Activated CD4-positive, CD25-positive, alpha-beta regulatory T cell treated with anti-CD3 and anti-CD28 coated beads, Interleukin-2, amount 50 U/mL, for 16 hours (primary cell): ENCODE measurements around the gene SKIC2.
"Not testable (repeated sequence)": the region's sequence is repeated elsewhere in the genome, so short reads cannot be mapped to it uniquely, and the experiment has no call there.

Experiments used
- DNase-seq: peaks from one replicate; pipeline ENCODE4 v3.0.0-alpha.2; 2020; ENCODE audit warnings: low read depth, low spot score

SKIC2 gene

DNA sequence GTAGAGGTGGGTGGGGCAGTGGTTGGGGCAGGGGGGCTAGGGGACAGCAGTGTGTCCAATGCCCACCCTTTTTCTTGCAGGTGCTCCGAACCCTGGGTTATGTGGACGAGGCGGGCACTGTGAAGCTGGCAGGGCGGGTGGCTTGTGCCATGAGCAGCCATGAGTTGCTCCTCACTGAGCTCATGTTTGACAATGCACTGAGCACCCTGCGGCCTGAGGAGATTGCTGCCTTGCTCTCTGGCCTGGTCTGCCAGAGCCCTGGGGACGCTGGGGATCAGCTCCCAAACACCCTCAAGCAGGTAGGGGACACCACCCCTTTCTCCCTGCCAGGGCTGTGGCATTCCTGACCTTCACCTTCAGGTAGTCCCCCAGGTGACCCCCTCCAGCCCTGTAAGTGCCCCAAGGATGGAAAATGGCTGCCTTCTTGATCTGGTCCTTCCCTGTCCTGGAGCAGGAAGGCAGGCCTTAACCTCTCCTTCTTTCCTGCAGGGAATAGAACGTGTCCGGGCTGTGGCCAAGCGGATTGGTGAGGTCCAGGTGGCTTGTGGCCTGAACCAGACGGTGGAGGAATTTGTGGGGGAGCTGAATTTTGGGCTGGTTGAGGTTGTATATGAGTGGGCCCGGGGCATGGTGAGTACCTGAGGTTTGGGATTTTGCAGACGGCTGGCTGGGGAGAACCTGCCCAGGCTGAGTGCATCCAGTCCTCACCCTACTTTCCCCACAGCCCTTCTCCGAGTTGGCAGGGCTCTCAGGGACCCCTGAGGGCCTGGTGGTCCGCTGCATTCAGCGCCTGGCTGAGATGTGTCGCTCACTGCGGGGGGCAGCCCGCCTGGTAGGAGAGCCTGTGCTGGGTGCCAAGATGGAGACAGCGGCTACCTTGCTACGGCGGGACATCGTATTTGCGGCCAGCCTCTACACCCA lies 10.1 kb downstream of the SKIC2 start:
- no peak for DNase-seq

GRCh38 chr6:31969712-31970603 lies 11.0 kb downstream of the SKIC2 start:
- DNase-seq, result no peak

- DNase-seq, result no peak
Observed at GRCh38 chr6:31970604-31971271, 11.8 kb downstream of the SKIC2 start.

DNA sequence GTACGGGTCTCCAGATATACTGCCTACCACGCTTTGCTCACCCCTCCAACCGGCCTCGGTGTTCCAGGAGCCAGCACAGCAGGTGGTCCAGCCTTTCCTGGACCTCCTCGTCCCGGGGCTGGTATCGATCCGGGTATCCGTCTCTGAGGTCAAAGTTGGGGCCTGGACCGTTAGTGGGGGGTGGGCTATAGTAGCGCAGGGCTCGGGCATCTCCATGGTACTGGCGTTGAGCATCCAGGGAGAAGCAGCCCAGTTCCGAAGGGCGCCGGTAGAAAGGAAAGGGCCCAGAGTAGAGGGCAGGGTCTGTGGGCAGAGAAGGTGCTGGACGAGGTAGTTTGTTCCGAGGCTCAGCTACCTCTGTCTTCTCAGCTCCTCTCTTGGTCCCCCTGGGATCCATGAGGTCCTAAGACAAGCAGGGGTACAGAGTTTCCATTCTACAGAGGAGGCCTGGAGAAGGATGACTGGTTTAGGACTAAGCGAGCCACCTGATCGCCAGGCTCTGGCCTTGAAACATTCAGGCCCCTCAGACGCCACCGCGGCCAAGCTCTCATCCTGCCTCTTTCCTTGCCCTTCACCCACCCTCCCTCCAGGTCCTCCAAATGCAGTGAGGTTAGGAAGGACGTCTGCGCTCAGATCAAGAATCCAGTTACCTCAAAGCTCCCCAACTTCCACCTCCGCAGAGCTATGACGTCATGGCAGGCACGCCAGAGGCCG lies 12.5 kb downstream of the SKIC2 start:
- no peak for DNase-seq

DNA sequence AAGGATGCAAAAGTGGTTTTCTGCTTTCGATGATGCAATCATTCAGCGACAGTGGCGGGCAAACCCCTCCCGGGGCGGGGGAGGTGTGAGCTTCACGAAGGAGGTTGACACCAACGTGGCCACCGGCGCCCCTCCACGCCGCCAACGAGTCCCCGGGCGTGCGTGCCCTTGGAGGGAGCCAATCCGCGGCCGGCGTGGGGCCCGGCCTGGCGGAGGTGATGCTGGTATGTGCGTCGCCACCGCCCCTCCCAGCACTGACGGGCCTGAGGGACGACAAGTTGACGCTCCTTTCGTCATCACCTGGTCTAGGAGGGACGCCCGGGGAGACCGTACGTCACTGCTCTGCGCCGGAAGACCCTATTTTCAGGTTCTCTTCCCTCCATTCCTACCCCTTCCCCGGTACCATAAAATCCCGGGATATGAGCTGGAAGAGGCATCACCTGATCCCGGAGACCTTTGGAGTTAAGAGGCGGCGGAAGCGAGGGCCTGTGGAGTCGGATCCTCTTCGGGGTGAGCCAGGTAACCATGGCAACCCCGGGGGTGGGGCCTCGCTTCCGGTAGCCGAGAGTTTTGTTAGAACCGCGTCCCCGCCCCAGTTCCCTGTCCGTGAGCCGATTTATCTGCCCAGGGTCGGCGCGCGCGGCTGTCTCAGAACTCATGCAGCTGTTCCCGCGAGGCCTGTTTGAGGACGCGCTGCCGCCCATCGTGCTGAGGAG lies 13.2 kb downstream of the SKIC2 start, which contains the start of gene DXO:
TSS of gene DXO (minus strand) at position 146 of the 716 bp plus-strand sequence. CDS start 463 bp downstream, outside the sequence.
- peak; percentile 99 for DNase-seq

GRCh38 chr6:31972709-31973350 lies 13.9 kb downstream of the SKIC2 start:
- DNase-seq, result no peak

- DNase-seq, result not testable (repeated sequence)
Observed at GRCh38 chr6:31976065-31976464, 17.1 kb downstream of the SKIC2 start.

DNA sequence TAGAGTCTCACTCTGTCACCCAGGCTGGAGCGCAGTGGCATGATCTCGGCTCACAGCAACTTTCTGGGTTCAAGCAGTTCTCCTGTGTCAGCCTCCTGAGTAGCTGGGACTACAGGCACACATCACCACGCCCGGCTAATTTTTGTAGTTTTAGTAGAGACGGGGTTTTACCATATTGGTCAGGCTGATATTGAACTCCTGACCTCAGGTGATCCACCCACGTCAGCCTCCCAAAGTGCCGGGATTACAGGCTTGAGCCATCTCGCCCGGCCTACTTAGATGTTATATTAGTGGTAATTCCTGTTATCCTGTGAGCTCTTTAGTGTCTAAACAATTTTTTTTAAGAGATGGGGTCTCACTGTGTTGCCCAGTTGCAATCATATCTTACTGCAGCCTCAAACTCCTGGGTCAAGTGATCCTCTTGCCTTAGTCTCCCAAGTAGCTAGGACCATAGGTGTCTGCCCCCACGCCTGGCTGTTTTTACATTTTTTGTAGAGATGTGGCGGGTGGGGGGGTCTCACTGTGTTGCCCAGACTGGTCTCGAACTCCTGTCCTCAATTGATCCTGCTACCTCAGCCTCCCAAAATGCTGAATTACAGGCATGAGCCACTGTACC lies 18.9 kb downstream of the SKIC2 start:
- DNase-seq, result no peak

DNA sequence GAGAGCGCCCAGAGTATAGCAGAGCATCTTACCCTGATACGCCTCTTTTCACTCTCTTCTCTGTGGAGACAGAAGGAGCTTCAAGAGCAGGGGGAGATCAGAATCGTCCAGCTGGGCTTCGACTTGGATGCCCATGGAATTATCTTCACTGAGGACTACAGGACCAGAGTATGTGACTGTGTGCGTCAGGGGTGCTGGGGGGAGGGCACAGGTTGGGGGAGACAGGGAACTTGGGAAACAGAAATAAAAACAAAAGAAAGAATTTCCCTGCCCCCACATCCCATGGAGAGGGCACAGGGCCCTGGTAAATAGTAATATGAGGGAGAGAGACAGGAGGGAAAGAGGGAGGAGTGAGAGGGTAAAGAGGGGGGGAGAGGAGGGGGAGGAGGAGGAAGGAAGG lies 19.9 kb downstream of the SKIC2 start:
- DNase-seq, result no peak

GRCh38 chr6:31979238-31979898 lies 20.4 kb downstream of the SKIC2 start:
- DNase-seq, result no peak

DNA sequence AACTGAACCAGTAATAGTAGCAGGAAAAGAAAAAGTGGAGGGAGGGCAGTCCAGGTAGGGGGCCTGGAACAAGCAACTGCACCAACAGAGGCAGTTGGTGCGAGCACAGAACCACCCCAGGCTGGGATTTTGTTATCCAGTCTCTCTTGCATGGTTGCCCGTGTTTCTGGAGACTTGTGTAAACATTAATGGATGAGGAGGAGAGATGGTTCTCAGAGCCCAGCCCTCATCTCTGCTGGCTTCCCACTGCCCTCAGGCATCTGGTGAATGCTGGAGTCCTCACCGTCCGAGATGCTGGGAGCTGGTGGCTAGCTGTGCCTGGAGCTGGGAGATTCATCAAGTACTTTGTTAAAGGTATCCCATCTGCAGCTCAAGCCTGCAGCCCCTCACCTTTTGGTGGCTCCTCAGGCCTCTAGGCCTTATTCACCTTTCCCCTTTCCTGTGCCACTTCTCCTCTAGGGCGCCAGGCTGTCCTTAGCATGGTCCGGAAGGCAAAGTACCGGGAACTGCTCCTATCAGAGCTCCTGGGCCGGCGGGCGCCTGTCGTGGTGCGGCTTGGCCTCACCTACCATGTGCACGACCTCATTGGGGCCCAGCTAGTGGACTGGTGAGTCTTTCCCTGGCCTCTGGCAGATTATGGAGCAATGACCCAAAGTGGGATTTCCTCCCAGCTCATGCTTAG lies 21.4 kb downstream of the SKIC2 start:
- not testable (repeated sequence) for DNase-seq

GRCh38 chr6:31980998-31981397 lies 22.0 kb downstream of the SKIC2 start:
- DNase-seq, result not testable (repeated sequence)

GRCh38 chr6:31981744-31982143 lies 22.8 kb downstream of the SKIC2 start, which contains the start of gene C4A:
Gene C4A (plus strand): TSS chr6:31982057. CDS start chr6:31982108, 51 bp downstream.
- not testable (repeated sequence) for DNase-seq

DNA sequence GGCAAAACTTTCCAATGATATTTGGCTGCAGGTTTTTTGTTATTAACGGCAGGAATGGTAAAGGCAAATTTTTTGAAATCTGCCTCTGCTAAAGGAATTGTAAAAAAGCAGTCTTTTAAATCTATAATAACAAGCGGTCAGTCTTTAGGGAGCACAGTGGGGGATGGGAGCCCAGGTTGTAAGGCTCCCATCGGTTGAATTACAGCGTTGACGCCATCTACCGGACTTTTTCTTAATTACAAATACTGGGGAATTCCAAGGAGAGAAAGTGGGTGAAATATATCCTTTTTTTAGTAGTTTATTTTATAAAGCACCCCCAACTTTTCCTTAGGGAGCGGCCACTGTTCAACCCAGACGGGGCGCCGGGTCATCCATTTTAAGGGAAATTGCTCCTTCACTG lies 30.4 kb downstream of the SKIC2 start:
- not testable (repeated sequence) for DNase-seq

DNA sequence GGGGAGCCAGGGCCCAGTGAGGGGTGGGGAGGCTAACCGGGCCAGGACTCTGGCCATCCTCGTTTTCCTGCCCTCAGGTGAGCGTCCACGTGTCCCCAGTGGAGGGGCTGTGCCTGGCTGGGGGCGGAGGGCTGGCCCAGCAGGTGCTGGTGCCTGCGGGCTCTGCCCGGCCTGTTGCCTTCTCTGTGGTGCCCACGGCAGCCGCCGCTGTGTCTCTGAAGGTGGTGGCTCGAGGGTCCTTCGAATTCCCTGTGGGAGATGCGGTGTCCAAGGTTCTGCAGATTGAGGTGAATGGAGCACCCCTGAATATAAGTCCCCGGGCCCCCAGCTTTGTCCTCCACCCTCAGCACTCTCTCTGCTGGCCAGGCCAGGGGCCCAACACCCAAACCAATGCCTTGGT lies 35.4 kb downstream of the SKIC2 start:
- DNase-seq, result not testable (repeated sequence)

GRCh38 chr6:31996385-31996784 lies 37.4 kb downstream of the SKIC2 start:
- not testable (repeated sequence) for DNase-seq

GRCh38 chr6:32002546-32003268 lies 43.7 kb downstream of the SKIC2 start:
- not testable (repeated sequence) for DNase-seq
